AG09319 (cell line): ENCODE data around the gene ADGRE3.
"Not testable (repeated sequence)": the region's sequence is repeated elsewhere in the genome, so short reads cannot be mapped to it uniquely, and the experiment has no call there.

ENCODE experiments used
- DNase-seq: peaks from one replicate; pipeline ENCODE4 v3.0.0-alpha.2; 2010; ENCODE audit warnings: low read depth; ENCODE audit errors: extremely low read depth
- CTCF ChIP-seq: IDR thresholded peaks from 2 replicates; pipeline ENCODE4 v1.5.1; 2011; ENCODE audit warnings: low read depth, mild to moderate bottlenecking, inconsistent platforms, low read length, moderate library complexity

Gene ADGRE3

GRCh38 chr19:14649020-14649419 lies 25.6 kb downstream of the ADGRE3 start:
- TF ChIP-seq CTCF, result no peak
- no peak for DNase-seq

GRCh38 chr19:14648506-14648905 lies 26.1 kb downstream of the ADGRE3 start:
- DNase-seq, result no peak
- TF ChIP-seq CTCF, result no peak

GRCh38 chr19:14639536-14640277 lies 34.9 kb downstream of the ADGRE3 start:
- no peak for TF ChIP-seq CTCF
- no peak for DNase-seq

GRCh38 chr19:14632286-14632685 lies 42.4 kb downstream of the ADGRE3 start:
- no peak for DNase-seq
- TF ChIP-seq CTCF, result no peak

GRCh38 chr19:14629557-14629956 lies 45.1 kb downstream of the ADGRE3 start:
- no peak for DNase-seq

GRCh38 chr19:14624491-14624890 lies 50.2 kb downstream of the ADGRE3 start:
- DNase-seq, result not testable (repeated sequence)

More at GRCh38 chr19:14629557-14629956, 45.1 kb downstream of the ADGRE3 start:
- no peak for TF ChIP-seq CTCF

GRCh38 chr19:14619404-14619803 lies 55.2 kb downstream of the ADGRE3 start:
- TF ChIP-seq CTCF, result no peak
- no peak for DNase-seq

- no peak for TF ChIP-seq CTCF
- no peak for DNase-seq
These were observed 58.2 kb downstream of the ADGRE3 start for GRCh38 chr19:14616407-14616806.
